Measurements from ENCODE around the gene RLN3.

The RLN3 gene

GRCh38 chr19:14072535-14073260, 44.8 kb downstream of the RLN3 start, which contains the start of gene MISP3:
MISP3 (plus strand) TSS chr19:14072786; CDS start chr19:14073310, 524 bp downstream.
- DNase-seq (ENCODE audit: extremely low read depth, insufficient read length) = peak; percentile 49
- TF ChIP-seq CTCF (IDR thresholded peaks at IDR 0.05; ENCODE audit: insufficient read depth, low read length, poor library complexity, severe bottlenecking) = no peak
- no peaks in the 10 kb centered on the region; the same call in 1 of the 2 replicates for H3K27me3 ChIP-seq (replicated peaks; ENCODE audit: control insufficient read depth, insufficient read depth, low read length)
- H3K4me3 ChIP-seq (replicated peaks; ENCODE audit: low read depth, low read length) = peak within 1 kb of the TSS; percentile 55
- no peaks in the 10 kb centered on the region for H3K36me3 ChIP-seq (ENCODE audit: control insufficient read depth, insufficient read depth, low read length)

- no peak for TF ChIP-seq CTCF (IDR thresholded peaks at IDR 0.05; ENCODE audit: insufficient read depth, low read length, poor library complexity, severe bottlenecking)
- peak; percentile 85 for DNase-seq (ENCODE audit: extremely low read depth, insufficient read length)
Measured at GRCh38 chr19:14073261-14073924, 45.4 kb downstream of the RLN3 start.

GRCh38 chr19:14073925-14074838, 46.2 kb downstream of the RLN3 start:
- Histone ChIP-seq H3K4me3 (replicated peaks; ENCODE audit: low read depth, low read length) (peak overlapping the region; percentile 45), H3K36me3 (ENCODE audit: control insufficient read depth, insufficient read depth, low read length) (no peaks in the 10 kb centered on the region), H3K27me3 (replicated peaks; ENCODE audit: control insufficient read depth, insufficient read depth, low read length) (no peaks in the 10 kb centered on the region; the same call in 1 of the 2 replicates)
- DNase-seq (ENCODE audit: extremely low read depth, insufficient read length) = no peak
- TF ChIP-seq CTCF (IDR thresholded peaks at IDR 0.05; ENCODE audit: insufficient read depth, low read length, poor library complexity, severe bottlenecking) = no peak

More at GRCh38 chr19:14073261-14073924, 45.4 kb downstream of the RLN3 start:
- no peaks in the 10 kb centered on the region for H3K36me3 ChIP-seq (ENCODE audit: control insufficient read depth, insufficient read depth, low read length)
- H3K4me3 ChIP-seq (replicated peaks; ENCODE audit: low read depth, low read length) = peak overlapping the region; percentile 55
- no peaks in the 10 kb centered on the region; the same call in 1 of the 2 replicates for H3K27me3 ChIP-seq (replicated peaks; ENCODE audit: control insufficient read depth, insufficient read depth, low read length)

- Histone ChIP-seq H3K36me3 (ENCODE audit: control insufficient read depth, insufficient read depth, low read length) (no peaks in the 10 kb centered on the region), H3K4me3 (replicated peaks; ENCODE audit: low read depth, low read length) (no peak overlapping the region), H3K27me3 (replicated peaks; ENCODE audit: control insufficient read depth, insufficient read depth, low read length) (no peaks in the 10 kb centered on the region)
- no peak for DNase-seq (ENCODE audit: extremely low read depth, insufficient read length)
- TF ChIP-seq CTCF (IDR thresholded peaks at IDR 0.05; ENCODE audit: insufficient read depth, low read length, poor library complexity, severe bottlenecking) = no peak
Measured at GRCh38 chr19:14078411-14078810, 50.5 kb downstream of the RLN3 start.

Measured in GM06990 (cell line).